ENCODE results near the gene ADAM23.

Gene ADAM23

GRCh38 chr2:206420721-206421120, 22.6 kb upstream of the ADAM23 start:
- no CpG with 5 or more reads among the region's 3 CpGs for WGBS, 2 donors (ENCODE audit: extremely low coverage in 2 of 2, insufficient read length in 2 of 2, insufficient replicate concordance in 1 of 2)
- Histone ChIP-seq H2BK15ac (ENCODE audit: low read length) (no peak overlapping the region), H3K14ac (ENCODE audit: low read length) (no peak overlapping the region), H3K27me3 (ENCODE audit: control insufficient read depth in 3 of 3, insufficient read depth in 3 of 3, low read depth in 1 of 3, low read length in 3 of 3) (no peaks in the 10 kb centered on the region), H4K8ac (ENCODE audit: low read depth, low read length) (no peak overlapping the region), H3K9me3 (replicated peaks in 1 of 2; ENCODE audit: control insufficient read depth in 2 of 2, insufficient read depth in 1 of 2, low read depth in 1 of 2, low read length in 2 of 2) (peaks cover 0 to 4% of the 10 kb centered on the region in 2 donors), H3K79me1 (ENCODE audit: low read depth, low read length) (no peaks in the 10 kb centered on the region), H3K36me3 (replicated peaks in 1 of 2; ENCODE audit: control insufficient read depth in 2 of 2, insufficient read depth in 2 of 2, low read length in 2 of 2) (no peaks in the 10 kb centered on the region), H3K9ac (ENCODE audit: low read depth, low read length, poor library complexity) (no peak overlapping the region), H3K23ac (ENCODE audit: low read depth, low read length, poor library complexity) (no peak overlapping the region), H3K4me2 (ENCODE audit: insufficient read depth, low read length, poor library complexity, severe bottlenecking) (no peak overlapping the region), H4K91ac (ENCODE audit: low read depth, low read length, poor library complexity) (no peak overlapping the region), H3K27ac (replicated peaks; ENCODE audit: low read length) (no peak overlapping the region), H2AK5ac (ENCODE audit: low read depth, low read length) (no peak overlapping the region), H3K4me3 (ENCODE audit: low read length in 2 of 2) (no peak overlapping the region), H2BK12ac (ENCODE audit: low read length) (no peak overlapping the region), H2BK120ac (ENCODE audit: low read depth, low read length) (no peak overlapping the region), H2BK5ac (ENCODE audit: low read length) (no peak overlapping the region), H2AFZ (ENCODE audit: low read length) (no peak overlapping the region), H3K4me1 (ENCODE audit: control insufficient read depth in 2 of 2, insufficient read depth in 1 of 2, low read depth in 1 of 2, low read length in 2 of 2) (no peaks in the 10 kb centered on the region), H3K4ac (ENCODE audit: low read length) (no peak overlapping the region), H3K18ac (ENCODE audit: low read length) (no peak overlapping the region)
- no peak for DNase-seq (ENCODE audit: low spot score)

GRCh38 chr2:206422493-206422892, 20.8 kb upstream of the ADAM23 start:
- Histone ChIP-seq H3K79me1 (ENCODE audit: low read depth, low read length) (no peaks in the 10 kb centered on the region), H2AFZ (ENCODE audit: low read length) (no peak overlapping the region), H2BK12ac (ENCODE audit: low read length) (no peak overlapping the region), H3K18ac (ENCODE audit: low read length) (no peak overlapping the region), H3K14ac (ENCODE audit: low read length) (no peak overlapping the region), H3K23ac (ENCODE audit: low read depth, low read length, poor library complexity) (no peak overlapping the region), H3K9ac (ENCODE audit: low read depth, low read length, poor library complexity) (no peak overlapping the region), H4K8ac (ENCODE audit: low read depth, low read length) (no peak overlapping the region), H3K36me3 (replicated peaks in 1 of 2; ENCODE audit: control insufficient read depth in 2 of 2, insufficient read depth in 2 of 2, low read length in 2 of 2) (no peaks in the 10 kb centered on the region), H3K9me3 (replicated peaks in 1 of 2; ENCODE audit: control insufficient read depth in 2 of 2, insufficient read depth in 1 of 2, low read depth in 1 of 2, low read length in 2 of 2) (peaks cover 0 to 4% of the 10 kb centered on the region in 2 donors), H2BK120ac (ENCODE audit: low read depth, low read length) (no peak overlapping the region), H4K91ac (ENCODE audit: low read depth, low read length, poor library complexity) (no peak overlapping the region), H3K27ac (replicated peaks; ENCODE audit: low read length) (no peak overlapping the region), H3K4me1 (ENCODE audit: control insufficient read depth in 2 of 2, insufficient read depth in 1 of 2, low read depth in 1 of 2, low read length in 2 of 2) (no peaks in the 10 kb centered on the region), H3K27me3 (ENCODE audit: control insufficient read depth in 3 of 3, insufficient read depth in 3 of 3, low read depth in 1 of 3, low read length in 3 of 3) (no peaks in the 10 kb centered on the region), H2BK15ac (ENCODE audit: low read length) (no peak overlapping the region), H3K4me3 (ENCODE audit: low read length in 2 of 2) (no peak overlapping the region), H3K4me2 (ENCODE audit: insufficient read depth, low read length, poor library complexity, severe bottlenecking) (no peak overlapping the region), H2AK5ac (ENCODE audit: low read depth, low read length) (no peak overlapping the region), H2BK5ac (ENCODE audit: low read length) (no peak overlapping the region), H3K4ac (ENCODE audit: low read length) (no peak overlapping the region)
- no peak for DNase-seq (ENCODE audit: low spot score)

- no peak for DNase-seq (ENCODE audit: low spot score)
- H3K79me1 ChIP-seq (ENCODE audit: low read depth, low read length) = no peaks in the 10 kb centered on the region
- no peak overlapping the region for H3K14ac ChIP-seq (ENCODE audit: low read length)
- no peak overlapping the region for H2BK15ac ChIP-seq (ENCODE audit: low read length)
- H2AFZ ChIP-seq (ENCODE audit: low read length) = no peak overlapping the region
- no peak overlapping the region for H3K9ac ChIP-seq (ENCODE audit: low read depth, low read length, poor library complexity)
- no peaks in the 10 kb centered on the region for H3K4me1 ChIP-seq (ENCODE audit: control insufficient read depth in 2 of 2, insufficient read depth in 1 of 2, low read depth in 1 of 2, low read length in 2 of 2)
- no peaks in the 10 kb centered on the region for H3K36me3 ChIP-seq (replicated peaks in 1 of 2; ENCODE audit: control insufficient read depth in 2 of 2, insufficient read depth in 2 of 2, low read length in 2 of 2)
- no peak overlapping the region for H3K18ac ChIP-seq (ENCODE audit: low read length)
- H4K91ac ChIP-seq (ENCODE audit: low read depth, low read length, poor library complexity) = no peak overlapping the region
- no peak overlapping the region for H2BK12ac ChIP-seq (ENCODE audit: low read length)
- peaks cover 0 to 3% of the 10 kb centered on the region in 2 donors for H3K9me3 ChIP-seq (replicated peaks in 1 of 2; ENCODE audit: control insufficient read depth in 2 of 2, insufficient read depth in 1 of 2, low read depth in 1 of 2, low read length in 2 of 2)
- no CpG with 5 or more reads among the region's 2 CpGs for WGBS, 2 donors (ENCODE audit: extremely low coverage in 2 of 2, insufficient read length in 2 of 2, insufficient replicate concordance in 1 of 2)
- no peak overlapping the region for H3K27ac ChIP-seq (replicated peaks; ENCODE audit: low read length)
- no peaks in the 10 kb centered on the region for H3K27me3 ChIP-seq (ENCODE audit: control insufficient read depth in 3 of 3, insufficient read depth in 3 of 3, low read depth in 1 of 3, low read length in 3 of 3)
- no peak overlapping the region for H3K4me3 ChIP-seq (ENCODE audit: low read length in 2 of 2)
- H3K4ac ChIP-seq (ENCODE audit: low read length) = no peak overlapping the region
- no peak overlapping the region for H4K8ac ChIP-seq (ENCODE audit: low read depth, low read length)
- H3K23ac ChIP-seq (ENCODE audit: low read depth, low read length, poor library complexity) = no peak overlapping the region
- no peak overlapping the region for H2AK5ac ChIP-seq (ENCODE audit: low read depth, low read length)
- H2BK5ac ChIP-seq (ENCODE audit: low read length) = no peak overlapping the region
- no peak overlapping the region for H3K4me2 ChIP-seq (ENCODE audit: insufficient read depth, low read length, poor library complexity, severe bottlenecking)
- no peak overlapping the region for H2BK120ac ChIP-seq (ENCODE audit: low read depth, low read length)
These were observed 20.2 kb upstream of the ADAM23 start for GRCh38 chr2:206423147-206423546.

- Histone ChIP-seq H2AK5ac (ENCODE audit: low read depth, low read length) (no peak overlapping the region), H2AFZ (ENCODE audit: low read length) (no peak overlapping the region), H3K18ac (ENCODE audit: low read length) (no peak overlapping the region), H2BK5ac (ENCODE audit: low read length) (no peak overlapping the region), H2BK15ac (ENCODE audit: low read length) (no peak overlapping the region), H3K9me3 (replicated peaks in 1 of 2; ENCODE audit: control insufficient read depth in 2 of 2, insufficient read depth in 1 of 2, low read depth in 1 of 2, low read length in 2 of 2) (no peaks in the 10 kb centered on the region), H3K14ac (ENCODE audit: low read length) (no peak overlapping the region), H3K23ac (ENCODE audit: low read depth, low read length, poor library complexity) (no peak overlapping the region), H3K36me3 (replicated peaks in 1 of 2; ENCODE audit: control insufficient read depth in 2 of 2, insufficient read depth in 2 of 2, low read length in 2 of 2) (no peaks in the 10 kb centered on the region), H3K9ac (ENCODE audit: low read depth, low read length, poor library complexity) (no peak overlapping the region), H3K4me1 (ENCODE audit: control insufficient read depth in 2 of 2, insufficient read depth in 1 of 2, low read depth in 1 of 2, low read length in 2 of 2) (no peaks in the 10 kb centered on the region), H2BK12ac (ENCODE audit: low read length) (no peak overlapping the region), H3K4me3 (ENCODE audit: low read length in 2 of 2) (no peak overlapping the region), H4K91ac (ENCODE audit: low read depth, low read length, poor library complexity) (no peak overlapping the region), H2BK120ac (ENCODE audit: low read depth, low read length) (no peak overlapping the region), H4K8ac (ENCODE audit: low read depth, low read length) (no peak overlapping the region), H3K79me1 (ENCODE audit: low read depth, low read length) (no peaks in the 10 kb centered on the region), H3K4ac (ENCODE audit: low read length) (no peak overlapping the region), H3K4me2 (ENCODE audit: insufficient read depth, low read length, poor library complexity, severe bottlenecking) (no peak overlapping the region), H3K27me3 (ENCODE audit: control insufficient read depth in 3 of 3, insufficient read depth in 3 of 3, low read depth in 1 of 3, low read length in 3 of 3) (no peaks in the 10 kb centered on the region), H3K27ac (replicated peaks; ENCODE audit: low read length) (no peak overlapping the region)
- no CpG with 5 or more reads among the region's 3 CpGs for WGBS, 2 donors (ENCODE audit: extremely low coverage in 2 of 2, insufficient read length in 2 of 2, insufficient replicate concordance in 1 of 2)
- no peak for DNase-seq (ENCODE audit: low spot score)
These were observed 19.2 kb upstream of the ADAM23 start for GRCh38 chr2:206424134-206424533.
